Choroid plexus epithelial cell (primary cell): Measurements from ENCODE around the gene ACAD9.

Source experiments
- DNase-seq: peaks from one replicate; pipeline ENCODE4 v3.0.0-alpha.2; 2010; ENCODE audit warnings: low read depth
- H3K4me3 ChIP-seq: 2 replicates; pipeline ENCODE4 v1.5.1; 2011; ENCODE audit warnings: low read depth, mild to moderate bottlenecking, control low read depth, low read length, moderate library complexity
- TF ChIP-seq, protein P1 (sequence below): conservative IDR thresholded peaks from 2 replicates; pipeline ENCODE4 v1.5.1; 2011; ENCODE audit warnings: low read depth, mild to moderate bottlenecking, control low read depth, inconsistent platforms, low read length, moderate library complexity

ACAD9 gene

GRCh38 chr3:128929364-128929763 is 49.9 kb downstream of the ACAD9 start:
- TF ChIP-seq, protein P1, sequence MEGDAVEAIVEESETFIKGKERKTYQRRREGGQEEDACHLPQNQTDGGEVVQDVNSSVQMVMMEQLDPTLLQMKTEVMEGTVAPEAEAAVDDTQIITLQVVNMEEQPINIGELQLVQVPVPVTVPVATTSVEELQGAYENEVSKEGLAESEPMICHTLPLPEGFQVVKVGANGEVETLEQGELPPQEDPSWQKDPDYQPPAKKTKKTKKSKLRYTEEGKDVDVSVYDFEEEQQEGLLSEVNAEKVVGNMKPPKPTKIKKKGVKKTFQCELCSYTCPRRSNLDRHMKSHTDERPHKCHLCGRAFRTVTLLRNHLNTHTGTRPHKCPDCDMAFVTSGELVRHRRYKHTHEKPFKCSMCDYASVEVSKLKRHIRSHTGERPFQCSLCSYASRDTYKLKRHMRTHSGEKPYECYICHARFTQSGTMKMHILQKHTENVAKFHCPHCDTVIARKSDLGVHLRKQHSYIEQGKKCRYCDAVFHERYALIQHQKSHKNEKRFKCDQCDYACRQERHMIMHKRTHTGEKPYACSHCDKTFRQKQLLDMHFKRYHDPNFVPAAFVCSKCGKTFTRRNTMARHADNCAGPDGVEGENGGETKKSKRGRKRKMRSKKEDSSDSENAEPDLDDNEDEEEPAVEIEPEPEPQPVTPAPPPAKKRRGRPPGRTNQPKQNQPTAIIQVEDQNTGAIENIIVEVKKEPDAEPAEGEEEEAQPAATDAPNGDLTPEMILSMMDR: no peak
- H3K4me3 ChIP-seq: no peak overlapping the region
- DNase-seq: no peak

- DNase-seq: no peak
- TF ChIP-seq, protein P1: no peak
- H3K4me3 ChIP-seq: no peak overlapping the region
Measured at GRCh38 chr3:128931046-128931445, 51.6 kb downstream of the ACAD9 start.

DNA sequence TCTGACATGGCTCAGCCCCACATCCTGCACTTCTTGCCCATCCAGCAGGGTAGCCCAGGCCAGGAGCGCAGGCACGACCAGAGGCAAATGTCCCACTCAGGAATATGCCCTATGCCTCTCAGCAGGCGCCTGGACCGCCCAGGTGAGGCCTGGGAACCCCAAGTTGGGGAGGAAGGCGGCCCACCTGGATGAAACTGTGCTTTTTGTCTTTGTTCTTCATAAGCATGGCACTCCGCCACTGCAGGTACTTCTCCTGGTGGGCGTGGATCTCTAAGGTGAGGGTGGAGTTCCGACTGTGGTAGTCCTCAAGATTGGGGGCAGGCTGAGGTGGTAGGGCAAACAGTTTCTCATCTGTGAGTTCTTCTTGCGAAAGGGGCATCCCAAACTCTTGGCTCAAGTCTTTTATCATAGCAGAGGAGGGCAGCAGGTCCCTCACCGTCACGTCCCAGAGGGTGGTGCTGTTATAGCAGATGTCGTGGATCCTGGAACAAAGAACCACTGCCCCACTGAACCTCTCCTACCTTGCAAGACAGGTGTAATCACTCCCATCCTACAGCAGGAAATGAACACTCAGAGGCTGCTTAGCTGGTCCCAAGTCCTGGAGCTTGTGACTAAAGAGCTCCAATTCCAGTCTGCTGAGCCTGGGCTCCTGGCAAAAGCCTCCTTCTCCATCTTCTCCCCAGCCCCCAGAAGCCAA is 53.2 kb downstream of the ACAD9 start:
- TF ChIP-seq, protein P1: no peak
- DNase-seq: no peak
- no peak overlapping the region for H3K4me3 ChIP-seq

GRCh38 chr3:128933213-128933921 is 53.9 kb downstream of the ACAD9 start:
- DNase-seq: no peak
- H3K4me3 ChIP-seq: no peak overlapping the region
- TF ChIP-seq, protein P1: no peak

GRCh38 chr3:128933922-128934253 is 54.5 kb downstream of the ACAD9 start:
- H3K4me3 ChIP-seq: no peak overlapping the region
- no peak for DNase-seq
- TF ChIP-seq, protein P1: no peak

DNA sequence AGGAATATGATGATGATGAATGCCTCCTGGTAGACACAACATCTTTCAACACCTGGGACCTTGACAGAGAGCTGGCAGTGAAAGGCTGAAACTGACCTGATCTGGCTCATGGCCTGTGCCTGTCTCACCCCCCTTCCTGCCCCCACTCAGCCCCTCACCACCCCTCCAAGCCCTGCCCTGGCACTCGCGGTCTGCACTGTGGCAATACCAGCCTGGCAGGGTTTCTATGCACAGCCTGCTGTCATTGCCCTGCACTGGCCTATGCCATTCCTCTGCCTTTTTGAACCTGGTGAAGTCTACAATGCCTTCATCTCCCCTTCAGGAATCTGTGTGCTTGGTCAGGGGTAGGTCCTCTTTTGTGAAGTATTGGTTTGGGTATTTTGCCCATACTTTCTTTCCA is 56.5 kb downstream of the ACAD9 start:
- TF ChIP-seq, protein P1: no peak

DNA sequence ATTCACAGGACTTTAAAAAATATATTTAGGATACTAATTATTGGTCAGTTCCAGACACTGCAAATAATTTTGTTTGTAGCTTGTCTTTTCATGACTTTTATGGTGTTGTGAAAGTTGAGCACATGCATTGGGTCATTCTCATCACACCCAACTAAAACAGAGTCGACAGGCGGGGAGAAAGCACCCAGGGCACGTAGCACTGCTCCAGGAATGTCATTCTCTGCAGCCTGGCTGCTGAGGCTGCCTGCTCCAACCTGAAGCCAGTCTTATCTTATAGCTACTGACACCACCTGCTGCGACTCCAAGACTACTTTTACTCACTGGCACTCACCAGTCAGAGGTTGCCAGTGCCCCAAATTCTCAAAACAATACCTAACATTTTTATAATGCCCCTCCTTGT is 56.9 kb downstream of the ACAD9 start:
- H3K4me3 ChIP-seq: no peak overlapping the region
- TF ChIP-seq, protein P1: no peak
- no peak for DNase-seq

More for the DNA sequence above, 56.5 kb downstream of the ACAD9 start:
- H3K4me3 ChIP-seq: no peak overlapping the region
- no peak for DNase-seq
